Activated CD4-positive, alpha-beta T cell treated with anti-CD3 and anti-CD28 coated beads for 1 hour (primary cell): Measurements from ENCODE around the gene GRM4.

Experiments
- DNase-seq: peaks from one replicate; pipeline ENCODE4 v3.0.0-alpha.2; 2020

GRM4 gene

DNA sequence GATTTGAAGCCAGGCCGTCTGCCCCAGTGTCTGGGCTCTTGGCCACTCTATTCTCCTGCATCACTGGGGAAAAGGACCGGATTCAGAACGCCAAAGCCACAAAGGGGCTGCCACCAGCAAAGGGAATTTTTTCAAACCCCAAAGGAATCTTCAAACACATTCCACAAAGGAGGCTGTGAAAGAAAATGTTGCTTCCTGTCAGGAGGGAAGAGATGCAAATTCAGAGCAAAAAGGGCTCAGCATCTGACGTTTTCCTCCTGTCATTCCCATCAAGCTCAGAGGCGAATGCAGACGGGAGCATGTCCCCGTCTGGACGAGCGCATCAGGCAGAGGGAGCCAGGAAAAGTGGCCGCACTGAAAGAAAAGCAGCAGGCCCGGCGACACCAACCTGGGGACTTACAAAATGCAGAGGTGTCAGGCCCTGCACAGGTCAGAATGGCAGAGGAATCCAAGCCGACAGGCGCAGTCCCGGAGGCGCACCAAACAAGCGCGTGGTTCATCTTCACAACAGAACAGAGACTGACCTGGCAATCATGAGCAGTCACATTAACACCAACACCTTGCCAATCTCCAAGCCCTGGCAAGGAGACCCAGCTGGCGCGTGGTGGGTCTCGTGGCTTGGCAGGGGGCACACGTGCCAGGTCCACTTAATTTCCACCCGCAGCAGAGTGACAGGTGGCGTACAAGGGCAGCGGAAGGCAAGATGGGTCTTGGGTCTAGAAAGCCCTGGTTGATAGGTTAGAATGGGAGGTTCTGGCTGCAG is 62.8 kb downstream of the GRM4 start:
- DNase-seq = no peak

DNA sequence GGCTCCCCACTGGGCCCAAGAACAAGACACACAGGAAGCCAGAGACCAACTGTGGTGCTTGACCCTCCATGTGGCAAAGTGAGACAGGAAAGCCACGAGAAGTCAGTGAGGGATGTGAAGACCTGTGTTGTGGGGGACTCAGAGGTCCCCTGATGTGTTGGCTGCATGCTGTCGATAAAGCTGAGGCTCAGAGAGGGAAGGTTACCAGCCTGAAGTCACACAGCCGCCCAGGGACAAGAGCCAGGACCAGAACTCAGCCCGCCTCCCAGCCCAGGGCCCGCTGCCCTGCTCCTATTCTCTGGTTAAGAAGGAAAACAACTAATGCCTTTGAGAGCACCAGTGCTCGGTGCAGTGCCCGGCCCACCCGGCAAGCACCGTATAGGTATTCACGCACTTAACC is 63.5 kb downstream of the GRM4 start:
- DNase-seq = no peak

DNA sequence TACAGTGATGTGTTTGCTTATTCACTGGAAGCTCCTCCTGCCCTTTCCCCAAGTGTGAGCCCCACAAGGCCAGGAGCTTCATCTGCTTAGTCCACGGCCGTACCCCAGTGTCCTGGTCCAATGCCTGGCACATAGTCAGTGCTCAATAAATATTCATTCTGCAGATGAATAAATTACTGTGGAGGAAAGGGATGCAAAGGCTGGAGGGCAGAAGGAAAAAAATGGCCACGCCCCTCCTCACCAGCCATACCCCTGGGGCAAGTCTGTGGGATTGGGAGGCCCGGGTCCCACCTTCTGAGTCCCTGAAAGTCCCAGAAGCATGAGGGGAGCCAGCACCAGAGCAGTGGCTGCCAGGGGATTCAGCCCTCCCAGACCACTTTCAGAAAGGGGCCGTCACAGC is 65.5 kb downstream of the GRM4 start:
- no peak for DNase-seq

DNA sequence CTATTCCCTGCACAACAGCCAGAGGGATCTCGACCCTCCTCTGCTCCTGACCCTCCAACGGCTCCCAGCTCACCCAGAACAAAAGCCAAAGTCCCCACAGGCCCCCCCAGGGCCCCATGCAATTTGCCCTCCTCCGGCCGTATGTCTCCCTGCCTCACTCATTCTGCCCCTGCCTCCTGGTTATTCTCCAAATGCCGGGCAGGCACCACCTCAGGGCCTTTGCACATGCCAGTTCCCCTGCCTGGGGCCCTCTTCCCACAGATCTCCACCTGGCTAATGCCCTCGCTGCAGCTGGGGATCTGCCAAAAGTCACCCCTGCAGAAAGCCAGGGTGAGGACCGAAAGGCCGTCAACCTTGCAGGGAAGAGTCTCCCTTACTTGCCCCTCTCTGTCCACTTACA is 66.0 kb downstream of the GRM4 start:
- no peak for DNase-seq

DNA sequence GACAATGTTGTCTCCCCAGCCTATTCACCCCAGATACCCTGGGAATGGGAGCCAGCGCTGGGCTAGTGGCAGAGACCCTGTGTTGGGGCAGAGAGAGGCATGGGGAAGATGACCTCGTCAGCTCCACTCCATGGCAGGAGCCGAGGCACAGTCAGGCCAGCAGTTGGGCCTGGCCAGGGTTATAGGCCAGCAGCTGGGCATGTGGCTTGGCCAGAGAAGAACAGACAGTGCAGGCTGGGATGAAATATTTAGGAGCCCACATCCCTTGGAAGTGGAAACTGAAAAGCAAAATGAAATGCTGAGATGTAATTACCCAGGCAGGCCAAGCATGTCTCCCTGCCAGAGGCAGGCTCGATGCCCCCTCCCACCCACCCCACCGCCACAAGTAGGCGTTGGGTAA is 70.0 kb downstream of the GRM4 start:
- no peak for DNase-seq

DNA sequence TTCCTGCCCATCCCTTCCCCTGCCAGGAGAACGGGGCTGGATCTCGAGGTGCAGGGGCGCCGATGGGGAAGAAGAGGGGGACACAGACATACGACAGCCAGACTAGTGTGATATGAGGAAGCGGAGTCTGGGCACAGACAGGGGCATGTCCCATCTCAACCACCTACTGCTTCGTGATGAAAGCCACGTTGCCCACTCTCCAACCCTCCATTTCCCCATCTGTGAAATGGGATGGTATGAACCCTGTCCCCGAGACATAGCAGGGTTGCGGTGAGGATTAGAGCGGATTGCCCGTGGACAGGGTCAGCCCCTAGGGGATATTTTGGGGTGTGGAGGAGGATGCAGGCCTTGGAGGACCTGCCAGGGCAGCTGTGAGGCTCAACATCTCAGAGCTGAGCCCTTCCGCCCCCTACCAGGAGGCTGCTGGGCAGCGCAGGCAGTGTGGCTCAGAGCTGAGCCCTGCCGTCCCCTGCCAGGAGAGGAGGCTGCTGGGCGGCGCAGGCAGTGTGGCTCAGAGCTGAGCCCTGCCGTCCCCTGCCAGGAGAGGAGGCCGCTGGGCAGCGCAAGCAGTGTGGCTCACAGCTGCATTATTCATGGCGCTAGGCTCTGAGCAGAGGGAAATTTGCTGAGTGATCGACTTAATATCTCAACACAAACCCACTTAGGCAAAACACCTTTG is 71.7 kb downstream of the GRM4 start:
- no peak for DNase-seq

DNA sequence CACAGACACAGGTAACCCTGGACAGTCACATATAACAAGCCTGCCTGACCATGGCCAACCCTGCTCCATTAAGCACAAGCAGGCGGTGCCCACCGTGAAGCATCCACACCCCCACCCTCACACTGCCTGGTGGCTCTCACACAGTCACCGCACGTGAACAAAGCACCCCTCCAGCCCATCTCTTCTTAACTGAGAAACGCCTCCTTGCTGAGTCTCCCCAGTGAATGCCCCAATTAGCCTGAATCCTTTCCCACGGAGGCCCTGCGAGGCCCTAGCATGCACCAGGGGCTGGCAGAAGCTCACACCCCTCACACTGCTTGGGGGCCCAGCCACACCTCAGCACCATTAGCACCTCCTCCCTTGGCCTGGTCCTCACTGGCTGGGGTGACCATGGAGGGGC is 72.3 kb downstream of the GRM4 start:
- DNase-seq = no peak

DNA sequence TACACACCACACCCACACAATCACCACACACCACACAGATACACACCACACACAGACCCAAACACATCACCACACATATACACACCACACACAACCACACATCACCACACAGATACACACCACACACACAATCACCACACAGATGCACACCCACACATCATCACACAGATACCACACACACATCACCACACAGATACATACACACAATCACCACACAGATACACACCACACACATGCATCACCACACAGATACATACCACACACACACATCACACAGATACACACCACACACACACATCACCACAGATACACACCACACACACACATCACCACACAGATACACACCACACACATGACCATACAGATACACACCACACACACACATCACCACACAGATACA is 73.2 kb downstream of the GRM4 start:
- DNase-seq = no peak

DNA sequence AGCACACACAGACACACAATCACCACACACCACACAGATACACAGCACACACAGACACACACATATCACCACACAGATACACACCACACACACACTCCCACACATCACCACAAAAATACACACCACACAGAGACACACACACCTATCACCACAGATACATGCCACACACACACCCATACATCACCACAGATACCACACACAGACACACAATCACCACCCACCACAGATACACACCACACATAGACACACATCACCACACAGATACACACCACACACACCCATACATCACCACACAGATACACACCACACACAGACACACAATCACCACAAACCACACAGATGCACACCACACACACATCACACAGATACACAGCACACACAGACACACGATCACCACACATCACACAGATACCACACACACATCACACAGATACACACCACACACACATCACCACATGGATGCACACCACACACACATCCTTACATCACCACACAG is 74.0 kb downstream of the GRM4 start:
- no peak for DNase-seq

DNA sequence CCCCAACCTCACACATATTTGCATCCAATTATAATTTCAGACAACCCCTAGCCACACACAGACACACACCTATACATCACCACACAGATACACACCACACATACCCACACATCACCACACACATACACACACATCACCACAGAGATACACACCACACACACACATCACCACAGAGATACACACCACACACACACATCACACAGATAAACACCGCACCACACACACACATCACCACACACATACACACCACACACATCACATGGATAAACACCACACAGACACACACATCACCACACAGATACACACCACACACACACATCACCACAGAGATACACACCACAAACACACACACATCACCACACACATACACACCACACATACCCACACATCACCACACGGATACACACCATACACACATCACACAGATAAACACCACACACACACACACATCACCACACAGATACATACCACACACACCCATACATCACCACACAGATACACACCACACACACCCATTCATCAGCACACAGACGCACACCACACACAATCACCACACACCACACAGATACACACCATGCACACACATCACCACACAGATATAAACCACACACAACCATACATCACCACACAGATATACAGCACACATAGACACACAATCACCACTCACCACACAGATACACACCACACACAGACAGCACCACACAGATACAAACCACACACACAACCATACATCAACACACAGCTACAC is 74.6 kb downstream of the GRM4 start:
- DNase-seq = no peak

DNA sequence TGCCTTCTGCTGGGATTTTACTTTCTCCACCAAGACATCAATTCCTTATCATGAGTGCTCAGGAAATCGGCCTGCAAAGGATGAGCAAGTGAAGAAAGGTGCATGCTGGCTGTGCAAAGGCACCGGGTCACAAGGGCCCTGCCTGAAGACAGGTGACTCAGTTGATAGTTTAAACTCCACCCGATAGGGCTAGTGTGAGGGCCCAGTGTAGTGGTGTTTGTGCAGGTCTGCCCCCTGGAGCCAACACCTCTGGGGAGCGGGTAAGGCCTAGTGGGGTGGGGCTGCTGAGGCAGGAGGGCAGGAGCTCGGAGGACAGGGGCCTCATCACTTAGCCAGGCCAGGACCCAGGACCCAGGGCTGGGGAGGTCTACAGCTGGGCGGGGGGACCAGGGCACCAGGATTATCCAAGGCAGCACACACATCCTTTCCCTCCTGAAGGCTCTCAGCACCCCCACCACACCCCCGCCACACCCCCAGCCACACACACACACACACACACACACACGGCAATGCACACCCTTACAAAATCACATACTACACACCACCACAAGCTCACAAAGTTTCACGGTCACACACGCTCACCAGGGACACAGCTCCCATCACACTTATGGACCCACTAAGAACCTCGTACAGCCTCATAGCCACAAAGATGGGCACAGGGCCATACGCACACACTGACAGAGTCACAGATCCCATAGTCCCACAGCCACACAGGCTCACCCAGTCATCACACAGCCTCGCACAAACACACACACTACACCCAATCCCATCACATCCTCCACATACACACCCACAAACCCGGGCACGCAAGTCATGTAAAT is 75.4 kb downstream of the GRM4 start:
- DNase-seq = no peak

DNA sequence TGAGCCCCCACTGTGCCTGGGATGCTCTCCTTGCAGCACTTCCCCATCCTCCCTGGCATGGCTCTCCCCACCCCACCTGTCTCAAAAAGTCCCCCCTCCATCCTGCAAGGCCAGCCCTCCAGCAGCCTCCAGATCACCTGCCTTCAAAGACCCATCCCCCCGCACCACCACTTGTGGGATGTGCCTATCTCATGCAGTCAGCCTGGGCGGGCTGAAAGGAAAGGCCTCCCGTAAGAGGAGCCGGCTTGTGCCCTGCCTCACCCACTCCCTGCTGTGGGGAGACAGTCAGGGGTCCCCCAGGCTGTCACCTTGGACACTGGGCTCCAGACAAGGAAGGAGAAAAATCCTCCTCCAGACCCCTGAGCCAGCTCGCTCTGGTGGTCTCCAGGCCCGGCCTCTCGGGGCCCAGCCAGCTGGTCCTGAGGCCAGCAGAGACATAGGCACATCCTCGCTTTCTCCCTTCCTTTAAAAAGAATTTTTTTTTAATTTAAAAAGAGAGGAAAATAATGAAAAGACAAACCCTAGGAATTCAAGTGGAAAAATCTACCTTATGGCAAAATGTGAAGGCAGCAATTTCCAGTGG is 77.3 kb downstream of the GRM4 start:
- no peak for DNase-seq

DNA sequence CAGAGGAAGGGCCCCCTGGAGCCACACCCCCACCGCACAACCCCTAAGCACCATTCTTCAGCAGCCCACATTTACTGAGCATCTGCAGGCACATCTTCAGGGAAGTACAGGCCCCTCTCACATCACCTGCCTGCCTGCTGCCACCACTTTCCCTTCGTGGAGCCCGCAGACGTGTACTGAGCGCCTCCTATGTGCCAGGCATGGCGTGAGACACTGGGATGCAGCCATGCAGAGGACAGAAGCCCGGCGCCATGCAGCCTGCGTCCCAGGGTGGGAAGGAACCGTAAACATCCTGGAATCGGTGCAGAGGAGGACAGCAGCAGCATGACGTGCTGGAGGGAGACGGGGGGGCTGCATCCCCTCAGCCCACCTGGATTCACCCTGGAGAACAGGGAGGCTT is 78.1 kb downstream of the GRM4 start:
- no peak for DNase-seq

DNA sequence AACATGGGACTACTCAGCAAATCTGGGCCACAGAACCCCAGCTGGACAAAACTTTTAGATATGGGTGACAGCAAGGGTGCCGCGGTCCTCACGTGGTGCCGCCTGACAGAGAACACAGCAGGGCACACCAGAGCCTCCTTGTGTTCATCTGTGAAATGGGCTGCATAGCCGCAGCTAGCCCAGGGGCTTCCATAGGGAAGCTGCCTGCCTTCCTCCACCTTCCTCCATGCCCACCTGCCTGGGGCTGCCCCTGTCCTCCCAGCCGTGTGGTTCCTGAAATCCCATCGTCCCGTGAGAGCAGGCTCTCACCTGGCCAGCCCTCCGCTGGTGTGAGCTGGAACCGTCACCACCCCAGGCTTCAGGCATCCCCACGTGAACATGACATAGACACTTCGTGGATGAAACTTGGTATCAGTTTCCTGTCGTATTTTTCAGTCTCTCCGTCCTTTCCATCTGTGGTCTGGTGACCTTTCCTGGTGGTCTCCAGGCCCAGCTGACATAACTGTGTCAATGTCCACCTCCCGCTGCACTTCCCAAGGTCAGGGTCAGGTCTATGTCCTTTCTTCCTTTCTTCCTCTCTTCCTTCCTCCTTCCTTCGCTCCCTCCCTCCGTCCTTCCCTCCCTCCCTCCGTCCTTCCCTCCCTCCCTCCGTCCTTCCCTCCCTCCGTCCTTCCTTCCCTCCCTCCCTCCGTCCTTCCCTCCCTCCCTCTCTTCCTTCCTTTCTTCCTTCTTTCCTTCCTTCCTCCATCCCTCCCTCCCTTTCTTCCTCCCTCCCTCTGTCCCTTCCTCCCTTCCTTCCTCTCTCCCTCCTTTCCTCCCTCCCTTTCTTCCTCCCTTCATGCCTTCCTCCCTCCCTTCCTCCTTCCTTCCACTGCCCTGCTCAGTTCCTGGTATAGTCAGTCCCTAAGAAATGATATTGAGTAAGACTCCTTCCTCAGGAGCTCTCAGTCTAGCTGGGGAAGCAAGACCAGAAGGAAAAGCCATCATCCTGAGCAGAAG is 78.8 kb downstream of the GRM4 start:
- no peak for DNase-seq

DNA sequence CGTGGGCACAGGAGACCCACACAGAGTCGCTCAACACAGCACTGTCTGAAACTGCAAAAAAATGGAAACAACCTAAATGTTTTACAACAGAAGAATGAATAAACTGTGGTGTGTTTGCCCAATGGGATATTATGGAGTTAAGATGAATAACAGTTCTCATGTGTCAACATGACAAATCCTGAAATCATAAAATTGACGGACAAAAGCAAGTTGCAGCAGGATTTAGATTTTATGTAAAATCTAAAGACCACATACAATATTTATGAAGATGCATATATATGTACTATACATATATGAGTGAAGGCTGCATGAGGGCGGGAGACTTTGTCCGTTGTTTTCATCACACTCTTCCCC is 79.7 kb downstream of the GRM4 start:
- DNase-seq = no peak

DNA sequence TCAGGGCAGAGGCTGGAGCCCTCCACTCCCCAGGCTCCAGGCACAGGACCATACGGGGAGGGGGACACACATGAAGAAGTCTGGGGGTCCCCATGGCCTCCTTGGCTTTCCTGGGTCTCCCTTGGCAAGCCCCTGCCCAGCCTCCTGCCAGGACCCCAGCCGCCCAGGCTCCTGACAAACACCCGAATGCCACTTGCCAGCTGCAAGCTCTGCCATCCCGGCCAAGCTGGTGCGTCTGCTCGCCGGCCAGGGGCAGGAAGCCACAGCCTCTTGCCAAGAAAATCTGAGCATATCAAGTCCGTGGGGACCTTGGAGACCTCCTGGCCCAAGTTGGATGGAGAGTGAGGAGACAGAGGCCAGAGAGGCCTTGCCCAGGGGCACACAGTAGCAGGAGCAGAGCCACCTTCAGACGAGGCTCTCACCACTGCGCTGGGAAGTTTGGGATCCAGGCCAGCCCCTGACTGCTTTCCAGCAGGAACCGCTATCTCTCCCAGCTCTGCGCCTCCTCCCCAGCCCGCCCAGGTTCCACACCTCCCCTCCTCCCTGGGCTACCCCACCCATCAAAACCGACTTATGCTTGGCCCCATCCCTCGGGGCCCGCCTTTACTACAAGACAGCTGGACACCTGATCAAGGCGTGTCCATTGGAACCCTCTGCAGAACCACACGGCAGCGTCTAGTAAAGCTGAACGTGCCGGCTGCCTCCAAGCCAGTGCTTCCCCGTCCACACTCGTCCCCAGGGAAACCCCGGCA is 80.2 kb downstream of the GRM4 start:
- no peak for DNase-seq

DNA sequence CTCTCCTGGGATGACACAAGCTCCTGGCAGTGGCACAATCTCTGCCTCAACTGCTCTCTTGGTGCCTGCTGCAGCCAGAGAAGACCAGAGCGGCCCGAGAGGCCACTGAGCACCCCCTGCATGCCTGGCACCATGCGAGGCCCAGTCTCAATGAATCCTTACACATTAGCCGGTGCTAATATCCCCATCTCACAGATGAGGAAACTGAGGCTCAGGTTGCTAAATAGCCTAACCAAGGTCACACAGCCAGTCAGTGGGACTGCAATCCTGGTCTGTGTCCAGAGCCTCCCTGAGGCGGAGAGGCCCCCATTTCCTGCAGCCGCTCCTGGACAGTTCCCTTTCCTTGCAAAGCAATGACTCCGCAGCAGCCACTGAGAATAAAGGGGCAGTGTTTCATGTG is 81.2 kb downstream of the GRM4 start:
- DNase-seq = no peak

DNA sequence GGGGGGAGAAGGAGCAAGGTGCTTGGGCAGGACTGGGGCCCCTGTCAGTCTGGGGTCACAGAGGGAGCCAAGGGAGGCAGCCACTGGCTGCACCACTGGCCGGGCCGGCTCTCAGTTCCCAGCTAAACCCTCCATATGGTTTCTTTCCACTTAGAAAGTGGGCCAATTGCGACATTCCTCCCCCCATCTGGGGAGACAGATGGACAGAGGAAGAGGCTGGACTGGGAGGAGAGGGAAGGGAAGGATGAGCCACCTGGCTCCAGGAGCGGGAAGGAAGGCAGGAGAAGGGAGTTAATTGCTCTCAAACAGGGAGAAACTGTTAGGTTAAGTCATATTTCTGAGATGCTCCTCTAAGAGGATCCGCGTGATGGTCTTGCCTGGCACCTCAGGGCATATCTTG is 82.2 kb downstream of the GRM4 start:
- no peak for DNase-seq

DNA sequence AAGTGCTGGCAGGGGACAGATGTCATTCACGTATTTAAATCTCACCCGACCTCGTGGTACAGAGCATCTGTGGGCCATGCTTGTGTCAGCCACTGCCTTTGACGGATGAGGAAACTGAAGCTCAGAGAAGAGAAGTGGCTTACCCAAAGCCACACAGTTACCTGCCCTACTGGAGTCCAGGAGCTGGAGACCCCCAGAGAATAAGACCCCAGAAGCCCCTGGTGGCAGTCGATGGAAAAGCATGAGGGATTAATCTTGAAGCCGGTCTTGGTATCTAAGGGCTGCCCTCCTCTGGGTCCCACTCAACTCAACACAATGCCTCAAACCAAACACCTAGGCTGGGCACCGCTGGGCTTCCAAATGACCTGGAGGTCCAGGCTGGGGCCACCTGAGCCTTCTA is 83.1 kb downstream of the GRM4 start:
- no peak for DNase-seq

DNA sequence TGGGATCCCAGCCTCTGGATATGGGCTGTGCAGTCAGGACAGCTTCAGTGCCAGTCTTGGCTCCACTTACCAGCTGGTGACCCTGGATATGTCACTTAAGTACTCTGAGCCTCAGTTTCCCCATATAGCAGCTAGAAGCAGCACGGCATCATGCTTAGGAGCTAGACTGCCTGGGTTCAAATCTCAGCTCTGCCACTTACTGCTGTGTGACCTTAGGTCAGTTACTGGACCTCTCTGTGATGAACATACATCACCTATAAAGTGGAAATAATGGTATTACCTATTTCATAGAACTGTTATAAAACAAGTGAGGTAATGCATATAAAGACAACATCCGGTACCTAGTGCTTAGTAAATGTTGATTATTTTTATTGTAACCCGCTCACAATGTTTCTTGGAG is 83.7 kb downstream of the GRM4 start:
- DNase-seq = no peak

DNA sequence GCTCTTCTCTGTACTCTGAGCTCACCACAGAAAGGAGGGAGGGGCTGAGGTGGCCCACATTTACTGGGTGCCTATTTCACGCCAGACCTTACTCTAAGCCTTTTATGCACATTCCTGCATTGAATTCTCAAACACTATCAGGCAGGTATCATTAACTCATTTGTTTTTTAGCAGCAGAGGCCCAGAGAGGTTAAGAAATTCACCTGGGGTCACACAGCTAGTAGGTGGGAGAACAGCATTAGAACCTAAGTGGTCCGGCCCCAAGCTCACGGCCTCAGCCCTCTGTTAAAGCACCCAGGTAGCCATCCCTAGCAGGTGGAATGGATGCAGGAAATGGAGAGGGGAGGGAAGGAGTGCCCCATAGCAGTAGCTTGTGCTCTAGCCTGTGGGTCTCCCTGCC is 84.5 kb downstream of the GRM4 start:
- DNase-seq = no peak
